Nephron progenitor cell (in vitro differentiated cells): Measurements from ENCODE around the gene SH3D19.
"Not testable (repeated sequence)": the region's sequence is repeated elsewhere in the genome, so short reads cannot be mapped to it uniquely, and the experiment has no call there.

Experiments used
- DNase-seq: peaks from one replicate; pipeline ENCODE4 v3.0.0; 2021
- H3K27ac Mint-ChIP-seq: 2 replicates; pipeline ENCODE4 v1.8.0; 2021; ENCODE audit warnings: mild to moderate bottlenecking, moderate library complexity, mixed read lengths
- H3K27me3 Mint-ChIP-seq: 2 replicates; pipeline ENCODE4 v1.8.0; 2021; ENCODE audit warnings: mild to moderate bottlenecking, low read depth, mixed read lengths; ENCODE audit not compliant: poor library complexity
- H3K36me3 Mint-ChIP-seq: 2 replicates; pipeline ENCODE4 v1.8.0; 2021; ENCODE audit warnings: low read depth, mixed read lengths
- H3K4me1 Mint-ChIP-seq: 2 replicates; pipeline ENCODE4 v1.8.0; 2021; ENCODE audit warnings: mixed read lengths
- H3K4me3 Mint-ChIP-seq: 2 replicates; pipeline ENCODE4 v1.8.0; 2021; ENCODE audit warnings: mild to moderate bottlenecking, moderate library complexity, mixed read lengths
- H3K9me3 Mint-ChIP-seq: 2 replicates; pipeline ENCODE4 v1.8.0; 2021; ENCODE audit warnings: mild to moderate bottlenecking, moderate library complexity, mixed read lengths
- TF ChIP-seq, protein P1 (sequence below): fragments of 200-600 bp; sonication (generic); IDR thresholded peaks from 2 replicates; pipeline ENCODE4 v1.5.0; 2021; ENCODE audit warnings: antibody characterized with exemption

The SH3D19 gene

DNA sequence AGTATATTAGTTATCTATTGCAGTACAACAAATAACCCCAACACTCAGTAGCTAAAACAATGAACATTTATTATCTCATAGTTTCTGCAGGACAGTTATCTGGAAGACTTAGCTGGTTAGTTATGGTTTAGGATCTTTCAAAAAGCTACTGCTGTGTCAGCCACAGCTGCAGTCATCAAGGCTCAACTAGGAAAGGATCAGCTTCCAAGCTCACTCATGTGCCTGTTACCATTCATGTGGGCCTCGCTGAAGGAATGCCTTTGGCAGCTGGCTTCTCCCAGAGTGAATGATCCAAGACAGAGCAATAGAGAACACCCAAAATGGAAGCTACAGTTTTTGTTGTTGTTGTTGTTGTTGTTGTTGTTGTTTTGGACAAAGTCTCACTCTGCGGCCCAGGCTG lies 62.0 kb downstream of the SH3D19 start:
- peaks cover 10% of the 10 kb centered on the region for H3K9me3 Mint-ChIP-seq
- H3K27me3 Mint-ChIP-seq: peaks cover 2% of the 10 kb centered on the region
- H3K36me3 Mint-ChIP-seq: peaks cover 46% of the 10 kb centered on the region
- H3K27ac Mint-ChIP-seq: no peak overlapping the region
- TF ChIP-seq, protein P1, sequence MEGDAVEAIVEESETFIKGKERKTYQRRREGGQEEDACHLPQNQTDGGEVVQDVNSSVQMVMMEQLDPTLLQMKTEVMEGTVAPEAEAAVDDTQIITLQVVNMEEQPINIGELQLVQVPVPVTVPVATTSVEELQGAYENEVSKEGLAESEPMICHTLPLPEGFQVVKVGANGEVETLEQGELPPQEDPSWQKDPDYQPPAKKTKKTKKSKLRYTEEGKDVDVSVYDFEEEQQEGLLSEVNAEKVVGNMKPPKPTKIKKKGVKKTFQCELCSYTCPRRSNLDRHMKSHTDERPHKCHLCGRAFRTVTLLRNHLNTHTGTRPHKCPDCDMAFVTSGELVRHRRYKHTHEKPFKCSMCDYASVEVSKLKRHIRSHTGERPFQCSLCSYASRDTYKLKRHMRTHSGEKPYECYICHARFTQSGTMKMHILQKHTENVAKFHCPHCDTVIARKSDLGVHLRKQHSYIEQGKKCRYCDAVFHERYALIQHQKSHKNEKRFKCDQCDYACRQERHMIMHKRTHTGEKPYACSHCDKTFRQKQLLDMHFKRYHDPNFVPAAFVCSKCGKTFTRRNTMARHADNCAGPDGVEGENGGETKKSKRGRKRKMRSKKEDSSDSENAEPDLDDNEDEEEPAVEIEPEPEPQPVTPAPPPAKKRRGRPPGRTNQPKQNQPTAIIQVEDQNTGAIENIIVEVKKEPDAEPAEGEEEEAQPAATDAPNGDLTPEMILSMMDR: no peak
- H3K4me3 Mint-ChIP-seq: no peak overlapping the region
- no peak for DNase-seq
- H3K4me1 Mint-ChIP-seq: no peaks in the 10 kb centered on the region

DNA sequence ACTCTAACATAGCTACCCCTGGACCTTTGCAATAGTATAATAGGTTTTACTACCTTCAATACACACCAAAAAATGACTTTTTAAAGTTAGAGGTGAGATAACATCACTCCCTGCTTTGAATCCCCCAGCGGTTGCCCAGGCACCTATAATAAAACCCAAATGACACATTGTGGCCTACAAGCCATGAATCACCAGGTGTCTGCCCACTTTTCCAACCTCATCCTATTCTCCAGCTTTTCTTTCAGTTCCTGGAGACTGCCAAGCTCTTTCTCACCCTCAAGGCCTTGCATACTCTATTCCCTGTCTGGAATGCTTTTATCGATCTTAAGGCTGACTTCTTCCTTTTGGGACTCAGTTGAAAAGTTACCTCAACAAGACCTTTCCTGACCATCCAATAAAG lies 64.9 kb downstream of the SH3D19 start:
- DNase-seq: no peak
- TF ChIP-seq, protein P1: no peak
- H3K27me3 Mint-ChIP-seq: peaks cover 2% of the 10 kb centered on the region
- H3K4me1 Mint-ChIP-seq: no peaks in the 10 kb centered on the region
- H3K27ac Mint-ChIP-seq: no peak overlapping the region
- peaks cover 57% of the 10 kb centered on the region for H3K36me3 Mint-ChIP-seq
- H3K4me3 Mint-ChIP-seq: no peak overlapping the region
- peaks cover 29% of the 10 kb centered on the region for H3K9me3 Mint-ChIP-seq

DNA sequence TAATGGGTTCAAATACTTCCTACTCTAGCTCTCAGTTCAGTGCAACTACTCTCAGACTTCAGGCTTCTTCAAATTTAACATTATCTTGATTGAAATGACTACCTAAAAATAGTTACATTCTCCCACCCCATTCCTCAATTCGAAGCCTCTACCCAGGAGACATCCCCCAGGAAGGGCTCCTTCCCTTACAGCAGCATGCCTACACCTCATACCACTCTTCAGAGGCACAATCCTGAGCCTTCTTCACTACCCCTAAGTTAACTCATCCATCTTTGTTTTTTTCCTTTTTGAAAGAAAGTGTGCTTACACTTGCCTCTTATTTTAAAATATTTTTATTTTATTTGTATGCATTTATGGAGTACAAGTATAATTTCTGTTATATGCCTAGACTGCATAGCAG lies 65.7 kb downstream of the SH3D19 start:
- Mint-ChIP-seq H3K9me3 (peaks cover 29% of the 10 kb centered on the region), H3K4me1 (no peaks in the 10 kb centered on the region), H3K36me3 (peaks cover 54% of the 10 kb centered on the region), H3K4me3 (no peak overlapping the region), H3K27ac (no peak overlapping the region), H3K27me3 (peaks cover 2% of the 10 kb centered on the region)
- DNase-seq: no peak
- TF ChIP-seq, protein P1: no peak

DNA sequence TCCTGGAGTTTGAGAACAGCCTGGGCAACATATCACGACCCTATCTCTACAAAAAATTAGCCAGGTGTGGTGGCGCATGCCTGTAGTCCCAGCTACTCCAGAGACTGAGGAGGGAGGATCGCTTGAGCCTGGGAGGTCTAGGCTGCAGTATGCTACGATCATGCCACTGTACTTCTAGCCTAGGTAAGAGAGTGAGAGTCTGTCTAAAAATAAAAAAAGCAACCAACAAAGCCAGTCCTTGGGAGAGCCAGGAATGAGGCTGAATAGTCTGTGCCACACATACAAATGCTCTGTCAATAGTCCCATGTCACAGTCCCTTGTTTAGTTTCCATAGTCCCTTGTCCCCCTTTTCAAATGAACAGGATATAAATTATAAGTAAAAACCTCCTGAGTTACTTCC lies 67.7 kb downstream of the SH3D19 start:
- TF ChIP-seq, protein P1: no peak
- Mint-ChIP-seq H3K27me3 (peaks cover 2% of the 10 kb centered on the region), H3K9me3 (peaks cover 19% of the 10 kb centered on the region), H3K4me3 (no peak overlapping the region), H3K27ac (peak overlapping the region; percentile 36), H3K36me3 (peaks cover 39% of the 10 kb centered on the region), H3K4me1 (no peaks in the 10 kb centered on the region)
- no peak for DNase-seq

DNA sequence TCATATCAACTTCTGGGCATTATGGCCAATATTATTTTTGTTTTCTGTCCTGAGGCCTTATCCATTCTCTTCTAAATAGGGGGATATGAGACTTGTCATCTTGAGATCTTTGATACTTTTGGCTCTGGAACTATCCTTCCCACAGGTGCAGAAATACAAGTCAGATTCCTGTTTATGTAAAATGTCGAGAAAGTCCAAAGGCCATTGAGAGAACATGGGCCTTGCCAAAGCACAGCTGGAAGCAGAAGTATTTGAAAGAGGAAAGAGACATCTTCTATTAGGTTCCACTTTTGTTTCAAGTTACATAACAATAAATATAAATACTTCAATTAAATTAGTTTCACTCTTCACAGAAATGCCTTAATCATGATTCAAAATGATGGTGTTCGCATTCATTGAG lies 69.3 kb downstream of the SH3D19 start:
- TF ChIP-seq, protein P1: no peak
- peaks cover 19% of the 10 kb centered on the region for H3K9me3 Mint-ChIP-seq
- DNase-seq: no peak
- peaks cover 35% of the 10 kb centered on the region for H3K36me3 Mint-ChIP-seq
- no peak overlapping the region for H3K4me3 Mint-ChIP-seq
- H3K27me3 Mint-ChIP-seq: peaks cover 2% of the 10 kb centered on the region
- H3K4me1 Mint-ChIP-seq: no peaks in the 10 kb centered on the region
- H3K27ac Mint-ChIP-seq: no peak overlapping the region

DNA sequence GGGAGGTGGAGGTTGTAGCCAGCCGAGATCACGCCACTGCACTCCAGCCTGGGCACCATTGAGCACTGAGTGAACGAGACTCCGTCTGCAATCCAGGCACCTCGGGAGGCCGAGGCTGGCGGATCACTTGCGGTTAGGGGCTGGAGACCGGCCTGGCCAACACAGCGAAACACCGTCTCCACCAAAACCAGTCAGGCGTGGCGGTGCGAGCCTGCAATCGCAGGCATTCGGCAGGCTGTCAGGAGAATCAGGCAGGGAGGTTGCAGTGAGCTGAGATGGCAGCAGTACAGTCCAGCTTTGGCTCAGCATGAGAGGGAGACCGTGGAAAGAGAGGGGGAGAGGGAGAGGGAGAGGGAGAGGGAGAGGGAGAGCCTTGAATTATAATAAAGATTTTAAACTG lies 69.7 kb downstream of the SH3D19 start:
- DNase-seq, H3K4me1 Mint-ChIP-seq, H3K4me3 Mint-ChIP-seq, H3K27ac Mint-ChIP-seq, H3K27me3 Mint-ChIP-seq: not testable (repeated sequence)
- Mint-ChIP-seq H3K9me3 (peaks cover 19% of the 10 kb centered on the region), H3K36me3 (peaks cover 35% of the 10 kb centered on the region)

DNA sequence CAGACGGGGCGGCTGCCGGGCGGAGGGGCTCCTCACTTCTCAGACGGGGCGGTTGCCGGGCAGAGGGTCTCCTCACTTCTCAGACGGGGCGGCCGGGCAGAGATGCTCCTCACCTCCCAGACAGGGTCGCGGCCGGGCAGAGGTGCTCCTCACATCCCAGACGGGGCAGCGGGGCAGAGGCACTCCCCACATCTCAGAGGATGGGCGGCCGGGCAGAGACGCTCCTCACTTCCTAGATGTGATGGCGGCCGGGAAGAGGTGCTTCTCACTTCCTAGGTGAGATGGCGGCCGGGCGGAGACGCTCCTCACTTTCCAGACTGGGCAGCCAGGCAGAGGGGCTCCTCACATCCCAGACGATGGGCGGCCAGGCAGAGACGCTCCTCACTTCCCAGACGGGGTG lies 70.2 kb downstream of the SH3D19 start:
- not testable (repeated sequence) for H3K27me3 Mint-ChIP-seq, DNase-seq, H3K4me3 Mint-ChIP-seq, H3K4me1 Mint-ChIP-seq, H3K27ac Mint-ChIP-seq
- Mint-ChIP-seq H3K9me3 (peaks cover 19% of the 10 kb centered on the region), H3K36me3 (peaks cover 32% of the 10 kb centered on the region)
